ENCODE results near the gene FOXK2. TPM values are rescaled to one million over a fixed set of nuclear protein-coding genes. Genes with fewer than 3 reads are reported as not detected.
A peak's percentile ranks its signal among the peaks of the same experiment; 100 is the strongest.

The FOXK2 gene
- total RNA-seq: 71.8 and 76.6 TPM in 2 replicates
- long read RNA-seq, full-length matches to known transcripts: 16 of 39 reads
- long read RNA-seq, partial matches to known transcripts: 20 of 39 reads
- long read RNA-seq, other reads (novel, unspliced or antisense): 3 of 39 reads

DNA sequence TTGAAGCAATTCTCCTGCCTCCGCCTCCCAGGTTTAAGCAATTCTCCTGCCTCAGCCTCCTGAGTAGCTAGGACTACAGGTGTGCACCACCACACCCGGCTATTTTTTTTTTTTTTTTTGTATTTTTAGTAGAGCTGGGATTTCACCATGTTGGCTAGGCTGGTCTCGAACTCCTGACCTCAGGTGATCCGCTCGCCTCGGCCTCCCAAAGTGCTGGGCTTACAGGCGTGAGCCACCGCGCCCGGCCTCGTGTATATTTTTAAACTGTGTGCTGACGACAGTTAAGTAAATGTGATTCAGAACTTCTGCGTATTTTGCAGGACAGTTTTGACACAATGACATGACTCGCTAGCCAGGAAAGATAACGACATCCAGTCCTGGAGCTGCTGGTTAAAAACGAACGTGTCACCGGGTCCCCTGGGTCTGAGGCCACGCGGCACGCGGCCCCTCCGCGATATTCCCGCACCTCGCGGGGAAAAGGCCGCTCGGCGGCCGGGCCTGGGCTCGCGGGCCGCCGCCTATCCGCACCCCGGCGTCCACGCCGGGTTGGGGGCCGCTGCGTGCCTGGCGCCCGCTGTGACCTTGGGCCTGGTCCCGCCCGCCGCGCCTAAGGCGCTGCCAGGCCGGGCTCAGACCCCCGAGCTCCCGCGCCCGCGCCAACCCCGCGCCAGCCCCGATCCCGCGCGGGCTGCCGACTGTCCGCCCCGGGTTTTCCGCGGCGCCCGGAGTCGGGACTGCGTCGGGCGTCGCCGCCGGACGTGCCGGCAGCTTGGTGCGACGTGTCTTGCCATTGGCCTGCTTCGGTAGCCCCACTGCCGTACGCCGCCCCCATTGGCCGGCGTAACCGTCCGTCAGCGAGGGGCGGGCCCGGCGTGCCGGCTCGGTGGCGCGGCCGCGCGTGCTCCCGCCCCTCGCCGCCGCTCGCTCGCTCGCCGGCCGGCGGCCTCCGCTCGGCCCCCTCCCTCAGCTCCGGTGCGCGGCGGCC, at the start of gene FOXK2:
Gene FOXK2 (plus strand): TSS at position 907 of the 985 bp plus-strand sequence. CDS start 157 bp downstream, outside the sequence.
- Mint-ChIP-seq H3K4me1 (ENCODE audit: low read depth) (peaks cover 12% of the 10 kb centered on the region), H3K27ac (peak within 1 kb of the TSS; percentile 93), H3K4me3 (ENCODE audit: low read depth) (peak within 1 kb of the TSS; percentile 83), H3K9me3 (ENCODE audit: low read depth) (no peaks in the 10 kb centered on the region), H3K27me3 (no peaks in the 10 kb centered on the region), H3K36me3 (ENCODE audit: insufficient read depth) (peaks cover 4% of the 10 kb centered on the region)
- no peak for TF ChIP-seq CTCF (IDR thresholded peaks at IDR 0.05; ENCODE audit: unreplicated experiment)
- DNase-seq (ENCODE audit: low spot score, unreplicated experiment): peak; percentile 96

DNA sequence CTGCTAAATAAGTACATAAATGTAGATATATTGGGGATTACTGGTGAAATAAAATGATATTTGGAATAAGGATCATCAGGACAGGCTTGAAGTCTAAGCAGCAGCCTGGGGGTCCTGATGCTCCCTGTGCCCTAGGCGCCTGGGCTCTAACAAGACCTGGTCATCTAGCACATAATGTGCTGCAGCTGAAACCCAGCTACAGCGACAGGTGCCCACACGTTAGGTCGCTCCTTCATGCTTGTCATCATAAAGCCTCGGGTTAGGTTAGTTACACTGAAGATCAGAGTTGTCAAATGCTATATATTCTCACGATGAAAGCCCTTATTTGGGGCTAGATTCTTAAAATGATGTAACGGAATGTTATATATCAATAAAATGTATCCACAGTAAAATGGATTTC, 49.5 kb upstream of the FOXK2 start:
- Mint-ChIP-seq H3K9me3 (ENCODE audit: low read depth) (no peaks in the 10 kb centered on the region), H3K27ac (no peak overlapping the region), H3K4me3 (ENCODE audit: low read depth) (no peak overlapping the region), H3K4me1 (ENCODE audit: low read depth) (no peaks in the 10 kb centered on the region), H3K36me3 (ENCODE audit: insufficient read depth) (peaks cover 32% of the 10 kb centered on the region), H3K27me3 (no peaks in the 10 kb centered on the region)
- no peak for DNase-seq (ENCODE audit: low spot score, unreplicated experiment)
- no peak for TF ChIP-seq CTCF (IDR thresholded peaks at IDR 0.05; ENCODE audit: unreplicated experiment)

GRCh38 chr17:82474223-82475010, 45.1 kb upstream of the FOXK2 start:
- Mint-ChIP-seq H3K27ac (no peak overlapping the region), H3K4me1 (ENCODE audit: low read depth) (no peaks in the 10 kb centered on the region), H3K4me3 (ENCODE audit: low read depth) (no peak overlapping the region), H3K36me3 (ENCODE audit: insufficient read depth) (peaks cover 21% of the 10 kb centered on the region), H3K27me3 (no peaks in the 10 kb centered on the region), H3K9me3 (ENCODE audit: low read depth) (no peaks in the 10 kb centered on the region)
- no peak for DNase-seq (ENCODE audit: low spot score, unreplicated experiment)
- TF ChIP-seq CTCF (IDR thresholded peaks at IDR 0.05; ENCODE audit: unreplicated experiment): no peak

- H3K9me3 Mint-ChIP-seq (ENCODE audit: low read depth): no peaks in the 10 kb centered on the region
- no peaks in the 10 kb centered on the region for H3K27me3 Mint-ChIP-seq
- TF ChIP-seq CTCF (IDR thresholded peaks at IDR 0.05; ENCODE audit: unreplicated experiment): no peak
- no peaks in the 10 kb centered on the region for H3K4me1 Mint-ChIP-seq (ENCODE audit: low read depth)
- no peak overlapping the region for H3K4me3 Mint-ChIP-seq (ENCODE audit: low read depth)
- DNase-seq (ENCODE audit: low spot score, unreplicated experiment): no peak
- peaks cover 18% of the 10 kb centered on the region for H3K36me3 Mint-ChIP-seq (ENCODE audit: insufficient read depth)
- H3K27ac Mint-ChIP-seq: no peak overlapping the region
Observed at GRCh38 chr17:82475458-82475857, 44.1 kb upstream of the FOXK2 start.

DNA sequence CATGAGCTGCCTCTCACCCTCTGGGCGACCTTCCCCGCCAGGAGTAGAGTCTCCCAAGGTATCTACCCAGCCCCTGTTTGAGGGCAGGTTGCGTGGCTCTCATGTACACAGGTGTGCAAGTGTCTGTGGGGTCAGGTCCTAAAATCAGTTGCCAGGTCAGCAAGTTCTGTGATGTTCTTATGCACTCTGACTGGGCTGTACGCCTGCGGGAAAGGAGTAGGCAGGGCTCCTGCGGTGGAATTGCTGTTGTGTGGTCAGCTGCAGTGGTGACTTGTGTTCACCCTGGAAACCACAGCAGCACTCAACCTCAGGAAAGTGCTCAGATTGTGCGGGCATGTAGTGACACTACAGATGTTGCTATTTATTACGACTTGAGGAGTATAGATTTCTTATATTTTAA, 41.6 kb upstream of the FOXK2 start:
- TF ChIP-seq CTCF (IDR thresholded peaks at IDR 0.05; ENCODE audit: unreplicated experiment): no peak
- Mint-ChIP-seq H3K4me1 (ENCODE audit: low read depth) (no peaks in the 10 kb centered on the region), H3K4me3 (ENCODE audit: low read depth) (no peak overlapping the region), H3K27ac (peak overlapping the region; percentile 49), H3K36me3 (ENCODE audit: insufficient read depth) (peaks cover 12% of the 10 kb centered on the region), H3K27me3 (no peaks in the 10 kb centered on the region), H3K9me3 (ENCODE audit: low read depth) (no peaks in the 10 kb centered on the region)
- DNase-seq (ENCODE audit: low spot score, unreplicated experiment): no peak
